H1 (cell line): Measurements from ENCODE around the gene PEX26. TPM values are rescaled to one million over a fixed set of nuclear protein-coding genes. Genes with fewer than 3 reads are reported as not detected.

Experiments
- CTCF ChIA-PET: fragments of 300-600 bp; sonication (Branson Sonifier 250); formaldehyde crosslinking; loops from one replicate; lab custom pipeline; 2021; ENCODE audit not compliant: partially characterized antibody; lab: Charles Lee
- POLR2A ChIA-PET: fragments of 300-600 bp; sonication (Branson Sonifier 250); formaldehyde crosslinking; loops from one replicate; lab custom pipeline; 2021; ENCODE audit warnings: inconsistent platforms; ENCODE audit not compliant: partially characterized antibody; lab: Charles Lee
- DNase-seq, 2 experiments: peaks; one replicate each; pipeline versions ENCODE4 v3.0.0 to v3.0.0-alpha.2; 2010 to 2022; ENCODE audit warnings: low spot score in 2 of 2, low read depth in 1 of 2, mixed read lengths in 1 of 2
- FAIRE-seq: peaks from 2 replicates; lab custom pipeline; 2011; peaks lifted over from hg19 to GRCh38; lab: Jason Lieb, UNC
- H2AFZ ChIP-seq: 2 replicates; pipeline ENCODE4 v1.8.1; 2012; ENCODE audit warnings: low read length, inconsistent platforms
- H2AK5ac ChIP-seq: 2 replicates; pipeline ENCODE4 v1.6.1; 2013; ENCODE audit warnings: low read depth, low read length
- H2BK120ac ChIP-seq: replicated peaks from 2 replicates; pipeline ENCODE3; 2013; ENCODE audit warnings: low read depth, low read length, inconsistent platforms
- H2BK12ac ChIP-seq: 2 replicates; pipeline ENCODE4 v1.6.1; 2013; ENCODE audit warnings: low read depth, low read length
- H2BK15ac ChIP-seq: 2 replicates; pipeline ENCODE4 v1.6.1; 2013; ENCODE audit warnings: low read length
- H2BK20ac ChIP-seq: 2 replicates; pipeline ENCODE4 v1.6.1; 2013; ENCODE audit warnings: low read length
- H2BK5ac ChIP-seq: 2 replicates; pipeline ENCODE4 v1.6.1; 2013; ENCODE audit warnings: low read depth, low read length
- H3K14ac ChIP-seq: 2 replicates; pipeline ENCODE4 v1.6.1; 2013; ENCODE audit warnings: inconsistent platforms; ENCODE audit not compliant: insufficient read length
- H3K18ac ChIP-seq: 2 replicates; pipeline ENCODE4 v1.6.1; 2013; ENCODE audit warnings: low read length; ENCODE audit errors: extremely low read depth
- H3K23ac ChIP-seq: 2 replicates; pipeline ENCODE4 v1.6.1; 2013; ENCODE audit warnings: inconsistent platforms; ENCODE audit not compliant: insufficient read length
- H3K23me2 ChIP-seq: 2 replicates; pipeline ENCODE4 v1.6.1; 2013; ENCODE audit warnings: low read depth, low read length
- H3K27ac ChIP-seq: 2 replicates; pipeline ENCODE4 v1.6.1; 2011; ENCODE audit warnings: low read depth, low read length, inconsistent platforms
- H3K27me3 ChIP-seq, 4 experiments: replicated peaks in 1 of 4; 1 replicate in 1 of 4; 2 replicates in 3 of 4; pipeline versions ENCODE4 v1.6.1 to v1.8.1; 2011 to 2013; ENCODE audit warnings: low read length in 3 of 4, mild to moderate bottlenecking in 3 of 4, inconsistent platforms in 2 of 4, mixed read lengths in 2 of 4, moderate library complexity in 1 of 4; ENCODE audit not compliant: control insufficient read depth in 3 of 4, insufficient read depth in 3 of 4; ENCODE audit errors: extremely low read depth in 1 of 4
- H3K36me3 ChIP-seq, 4 experiments: 2 replicates each; pipeline versions ENCODE4 v1.6.1 to v1.8.1; 2011 to 2013; ENCODE audit warnings: mild to moderate bottlenecking in 4 of 4, low read length in 3 of 4, moderate library complexity in 2 of 4, control low read depth in 1 of 4, inconsistent platforms in 1 of 4; ENCODE audit not compliant: insufficient read depth in 4 of 4, control insufficient read depth in 2 of 4
- H3K4ac ChIP-seq: replicated peaks from 2 replicates; pipeline ENCODE3; 2013; ENCODE audit warnings: low read length, low read depth, mixed read lengths, inconsistent platforms; ENCODE audit not compliant: insufficient read length
- H3K4me1 ChIP-seq, 4 experiments: replicated peaks in 1 of 4; 1 replicate in 1 of 4; 2 replicates in 3 of 4; pipeline versions ENCODE4 v1.6.1 to v1.8.1; 2011 to 2013; ENCODE audit warnings: low read length in 3 of 4, inconsistent platforms in 2 of 4, mixed read lengths in 1 of 4; ENCODE audit not compliant: insufficient read depth in 4 of 4, control insufficient read depth in 3 of 4
- H3K4me2 ChIP-seq, 2 experiments: 2 replicates each; pipeline versions ENCODE4 v1.6.1 to v1.8.1; 2011 to 2013; ENCODE audit warnings: low read depth in 2 of 2, low read length in 2 of 2, control low read depth in 1 of 2, inconsistent platforms in 1 of 2, mild to moderate bottlenecking in 1 of 2; ENCODE audit not compliant: insufficient read depth in 1 of 2
- H3K4me3 ChIP-seq, 4 experiments: fragments of 200-600, 300-600 bp in 1 of 4; sonication (generic), shearing (Covaris generic), sonication (Bioruptor Twin) in 1 of 4; 2 replicates each; pipeline versions ENCODE4 v1.5.1 to v1.8.1; 2011 to 2016; ENCODE audit warnings: low read length in 4 of 4, low read depth in 3 of 4, control low read depth in 2 of 4, inconsistent platforms in 2 of 4, mild to moderate bottlenecking in 2 of 4, mixed read lengths in 1 of 4, moderate library complexity in 1 of 4; ENCODE audit not compliant: insufficient read depth in 2 of 4; ENCODE audit errors: extremely low read depth in 1 of 4
- H3K56ac ChIP-seq: replicated peaks from 2 replicates; pipeline ENCODE3; 2013; ENCODE audit warnings: low read depth, mild to moderate bottlenecking, mixed read lengths, low read length, inconsistent platforms; ENCODE audit not compliant: insufficient read length
- H3K79me1 ChIP-seq: 2 replicates; pipeline ENCODE4 v1.6.1; 2013; ENCODE audit warnings: low read depth, low read length, control low read depth
- H3K79me2 ChIP-seq, 2 experiments: 2 replicates each; pipeline versions ENCODE4 v1.6.1 to v1.8.1; 2012 to 2013; ENCODE audit warnings: low read length in 2 of 2, mild to moderate bottlenecking in 2 of 2, inconsistent platforms in 1 of 2; ENCODE audit not compliant: insufficient read depth in 2 of 2, control insufficient read depth in 1 of 2
- H3K9ac ChIP-seq, 4 experiments: replicated peaks in 1 of 4; 1 replicate in 1 of 4; 2 replicates in 3 of 4; pipeline versions ENCODE4 v1.6.1 to v1.8.1; 2011 to 2013; ENCODE audit warnings: low read depth in 3 of 4, low read length in 3 of 4, control low read depth in 2 of 4, mild to moderate bottlenecking in 2 of 4, moderate library complexity in 2 of 4, inconsistent platforms in 1 of 4; ENCODE audit errors: extremely low read depth in 1 of 4
- H3K9me3 ChIP-seq, 2 experiments: 2 replicates each; pipeline versions ENCODE4 v1.6.1 to v1.8.1; 2012 to 2013; ENCODE audit warnings: mild to moderate bottlenecking in 2 of 2, moderate library complexity in 2 of 2, control low read depth in 1 of 2, inconsistent platforms in 1 of 2, low read depth in 1 of 2, low read length in 1 of 2, mixed read lengths in 1 of 2; ENCODE audit not compliant: insufficient read depth in 2 of 2
- H4K20me1 ChIP-seq, 2 experiments: replicated peaks in 1 of 2; 2 replicates each; pipeline versions ENCODE3 to v1.8.1; 2011 to 2013; ENCODE audit warnings: inconsistent platforms in 2 of 2, low read length in 2 of 2, mild to moderate bottlenecking in 1 of 2; ENCODE audit not compliant: insufficient read depth in 2 of 2, control insufficient read depth in 1 of 2
- H4K5ac ChIP-seq: 2 replicates; pipeline ENCODE4 v1.6.1; 2013; ENCODE audit warnings: low read length, low read depth, mixed read lengths, inconsistent platforms; ENCODE audit not compliant: insufficient read length
- H4K8ac ChIP-seq: 2 replicates; pipeline ENCODE4 v1.8.0; 2013; ENCODE audit warnings: mild to moderate bottlenecking, moderate library complexity, low read length, inconsistent platforms; ENCODE audit not compliant: insufficient read depth; ENCODE audit errors: extremely low read depth
- H4K91ac ChIP-seq: replicated peaks from 2 replicates; pipeline ENCODE3; 2013; ENCODE audit warnings: low read length, mixed read lengths, inconsistent platforms; ENCODE audit not compliant: insufficient read length
- CHD2 ChIP-seq: IDR thresholded peaks from 2 replicates; pipeline ENCODE4 v1.6.1; 2012; ENCODE audit warnings: low read length, improper control_type of control experiment
- FOSL1 ChIP-seq: IDR thresholded peaks from 2 replicates; pipeline ENCODE4 v1.6.1; 2011; ENCODE audit warnings: mild to moderate bottlenecking, low read depth, low read length, moderate library complexity; ENCODE audit not compliant: insufficient read depth
- POLR2A ChIP-seq, 2 experiments: IDR thresholded peaks; 1 replicate in 1 of 2; 2 replicates in 1 of 2; pipeline ENCODE4 v1.6.1; 2011; ENCODE audit warnings: low read depth in 2 of 2, low read length in 2 of 2, mild to moderate bottlenecking in 2 of 2; ENCODE audit errors: control extremely low read depth in 1 of 2
- RBBP5 ChIP-seq: IDR thresholded peaks from 2 replicates; pipeline ENCODE4 v1.7.1; 2012; ENCODE audit warnings: low read depth, mild to moderate bottlenecking, inconsistent platforms, low read length, moderate library complexity, borderline replicate concordance
- RFX5 ChIP-seq: IDR thresholded peaks from 2 replicates; pipeline ENCODE4 v1.6.1; 2011; ENCODE audit warnings: low read depth, low read length, improper control_type of control experiment, borderline replicate concordance
- RNF2 ChIP-seq: fragments of 200-900, 300-1000 bp; sonication (generic); IDR thresholded peaks from 2 replicates; pipeline ENCODE4 v1.7.1; 2016; ENCODE audit warnings: borderline replicate concordance, low read depth, mild to moderate bottlenecking, antibody characterized with exemption, low read length; ENCODE audit not compliant: poor library complexity, severe bottlenecking; ENCODE audit errors: missing control alignments
- RXRA ChIP-seq: IDR thresholded peaks from 2 replicates; pipeline ENCODE4 v1.6.1; 2011; ENCODE audit warnings: low read depth, mild to moderate bottlenecking, low read length, moderate library complexity; ENCODE audit not compliant: insufficient read depth
- SIX5 ChIP-seq: IDR thresholded peaks from 2 replicates; pipeline ENCODE4 v1.6.1; 2011; ENCODE audit warnings: mild to moderate bottlenecking, low read depth, low read length
- TAF1 ChIP-seq: IDR thresholded peaks from 2 replicates; pipeline ENCODE4 v1.6.1; 2011; ENCODE audit warnings: mild to moderate bottlenecking, low read depth, low read length
- WGBS, 2 experiments: shearing (Covaris generic) in 1 of 2; methylation state at CpG; one replicate each; pipeline versions ENCODE4 v1.1.6 to v1.1.7; 2013 to 2015; ENCODE audit warnings: low lambda C conversion rate in 2 of 2, mixed read lengths in 2 of 2, inconsistent platforms in 1 of 2, low coverage in 1 of 2, missing lambda C conversion rate in 1 of 2; ENCODE audit not compliant: insufficient replicate concordance in 2 of 2, insufficient coverage in 1 of 2, insufficient read length in 1 of 2; ENCODE audit errors: extremely low coverage in 1 of 2, missing lambda C conversion rate in 1 of 2; 5-methylcytosine and 5-hydroxymethylcytosine counted together
- polyA plus RNA-seq, 7 experiments: library from polyadenylated mRNA; depleted of rRNA in 3 of 7; stranded (reverse) in 5 of 7; unstranded in 2 of 7; fragments of >200 nt in 5 of 7; fragments of 200-250 nt in 2 of 7; gene quantifications; 1 replicate in 5 of 7; 2 replicates in 1 of 7; 4 replicates in 1 of 7; pipeline versions ENCODE4 v1.2.1 to v1.2.3, GENCODE V29; 2011 to 2013; ENCODE audit warnings: missing spikeins in 2 of 7, mixed read lengths in 2 of 7
- total RNA-seq: library from RNA; stranded (reverse); fragmentation: NEBNext Ultra II Directional; extraction: Animal tissue kit (Norgen Biotek cat#: 25700); gene quantifications from 2 replicates; pipeline ENCODE4 v1.2.1, GENCODE V29; 2021
- TF ChIP-seq, protein P1 (sequence below): IDR thresholded peaks from 2 replicates; pipeline ENCODE4 v1.6.1; 2012; ENCODE audit warnings: inconsistent platforms

PEX26 gene
- total and polyA plus RNA-seq, 2 of the 8 experiments (the other 6 are each of a cell fraction or from before 2014, with no cell fraction given) = 33.1 to 49.0 TPM

DNA sequence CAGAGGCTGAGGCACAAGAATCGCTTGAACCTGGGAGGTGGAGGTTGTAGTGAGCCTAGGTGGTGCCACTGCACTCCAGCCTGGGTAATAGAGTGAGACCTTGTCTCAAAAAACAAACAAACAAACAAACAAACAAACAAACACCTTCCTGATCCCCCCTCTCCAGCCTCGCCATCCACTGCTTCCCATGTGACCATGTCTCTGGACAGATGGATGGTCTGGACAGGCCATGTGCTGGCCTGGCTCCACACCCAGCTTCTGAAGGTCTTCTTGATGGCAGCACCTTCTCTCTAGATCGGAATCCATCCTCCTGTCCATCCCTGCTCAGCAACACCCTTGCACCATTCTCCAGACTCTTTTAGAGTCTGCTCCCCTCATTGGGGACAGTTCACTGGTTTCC lies 10.7 kb upstream of the PEX26 start:
- no peak overlapping the region for H3K9ac ChIP-seq
- no peak overlapping the region for H2AK5ac ChIP-seq
- H3K56ac ChIP-seq = no peak overlapping the region
- no peak overlapping the region for H3K4ac ChIP-seq
- H4K5ac ChIP-seq = no peak overlapping the region
- H2BK20ac ChIP-seq = no peak overlapping the region
- no peak overlapping the region for H2AFZ ChIP-seq
- ChIA-PET CTCF (interaction anchor here (8.0 kb wide), 1 partner anchor 7 kb away, joined by 70 read pairs; the partner anchor contains the start of gene PEX26), POLR2A (no interaction called here)
- H2BK12ac ChIP-seq = no peak overlapping the region
- no peaks in the 10 kb centered on the region for H3K36me3 ChIP-seq
- no peak overlapping the region for H4K91ac ChIP-seq
- no peak overlapping the region for H3K14ac ChIP-seq
- H2BK120ac ChIP-seq = no peak overlapping the region
- no peak overlapping the region for H4K8ac ChIP-seq
- no peaks in the 10 kb centered on the region for H3K9me3 ChIP-seq
- H3K27me3 ChIP-seq = peaks cover 0 to 2% (median 0%) of the 10 kb centered on the region in 4 experiments; a peak in 2 of 7 replicates
- DNase-seq (no peak), FAIRE-seq (no peak)
- H4K20me1 ChIP-seq = no peaks in the 10 kb centered on the region
- H3K4me3 ChIP-seq = no peak overlapping the region
- no peak overlapping the region for H2BK5ac ChIP-seq
- no peaks in the 10 kb centered on the region for H3K23me2 ChIP-seq
- 85% methylated on average over 3 of the region's 3 CpGs; no CpG with 5 or more reads in 1 of the 2 experiments for WGBS, 2 experiments
- H3K79me2 ChIP-seq = no peaks in the 10 kb centered on the region
- no peak overlapping the region for H3K4me2 ChIP-seq
- H3K18ac ChIP-seq = no peak overlapping the region
- H3K79me1 ChIP-seq = no peaks in the 10 kb centered on the region
- H3K27ac ChIP-seq = no peak overlapping the region
- no peak overlapping the region for H3K23ac ChIP-seq
- no peaks in the 10 kb centered on the region for H3K4me1 ChIP-seq
- no peak overlapping the region for H2BK15ac ChIP-seq
- no peak for TF ChIP-seq FOSL1
- TF ChIP-seq CHD2 = no peak
- no peak for TF ChIP-seq RXRA
- TF ChIP-seq, protein P1, sequence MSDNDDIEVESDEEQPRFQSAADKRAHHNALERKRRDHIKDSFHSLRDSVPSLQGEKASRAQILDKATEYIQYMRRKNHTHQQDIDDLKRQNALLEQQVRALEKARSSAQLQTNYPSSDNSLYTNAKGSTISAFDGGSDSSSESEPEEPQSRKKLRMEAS = no peak
- no peak for TF ChIP-seq TAF1
- no peak for TF ChIP-seq RFX5
- no peak for TF ChIP-seq POLR2A (IDR thresholded peaks at IDR 0.05; ENCODE audit: control extremely low read depth in 1 of 2, low read depth in 2 of 2, low read length in 2 of 2)
- TF ChIP-seq RNF2 = no peak
- TF ChIP-seq SIX5 = no peak
- no peak for TF ChIP-seq RBBP5
